Heart left ventricle (tissue), 16 donors: ENCODE results near the gene NUP58. TPM values are rescaled to one million over a fixed set of nuclear protein-coding genes. Genes with fewer than 3 reads are reported as not detected.
"Not testable (repeated sequence)": the region's sequence is repeated elsewhere in the genome, so short reads cannot be mapped to it uniquely, and the experiment has no call there.

Source experiments
- ATAC-seq, 4 donors: fragments of 200-7000 bp; cut with Tn5 transposase; one replicate each; pipeline ENCODE4 v1.9.1; 2020 to 2022; ENCODE audit warnings: moderate library complexity in 4 of 4, mild to moderate bottlenecking in 3 of 4, moderate number of reproducible peaks in 1 of 4
- DNase-seq, 5 donors: peaks; one replicate each; pipeline ENCODE4 v3.0.0-alpha.2; 2020
- H3K27ac ChIP-seq, 12 donors: fragments of 200-600 bp; sonication (generic) in 4 of 12; one replicate each; pipeline versions ENCODE4 v1.5.0 to v1.8.0; 2016 to 2022; ENCODE audit warnings: mild to moderate bottlenecking in 2 of 12
- H3K27me3 ChIP-seq, 9 donors: fragments of 200-600 bp; sonication (generic) in 2 of 9; one replicate each; pipeline versions ENCODE4 v1.5.1 to v1.8.0; 2016 to 2022; ENCODE audit warnings: mild to moderate bottlenecking in 3 of 9
- H3K36me3 ChIP-seq, 9 donors: fragments of 200-600 bp; sonication (generic) in 2 of 9; one replicate each; pipeline versions ENCODE4 v1.5.0 to v1.8.0; 2018 to 2022; ENCODE audit warnings: mild to moderate bottlenecking in 2 of 9
- H3K4me1 ChIP-seq, 12 donors: fragments of 200-600 bp; sonication (generic) in 4 of 12; one replicate each; pipeline versions ENCODE4 v1.5.0 to v1.8.0; 2016 to 2022; ENCODE audit warnings: mild to moderate bottlenecking in 3 of 12
- H3K4me3 ChIP-seq, 12 donors: fragments of 200-600 bp; sonication (generic) in 4 of 12; one replicate each; pipeline versions ENCODE4 v1.5.0 to v1.8.0; 2017 to 2022; ENCODE audit warnings: mild to moderate bottlenecking in 9 of 12, moderate library complexity in 4 of 12
- H3K9me3 ChIP-seq, 12 donors: fragments of 200-600 bp; sonication (generic) in 4 of 12; one replicate each; pipeline versions ENCODE4 v1.5.0 to v1.8.0; 2016 to 2022; ENCODE audit warnings: mild to moderate bottlenecking in 1 of 12
- CTCF ChIP-seq, 12 donors: fragments of 200-600 bp; sonication (generic) in 4 of 12; IDR thresholded peaks; one replicate each; pipeline versions ENCODE4 v1.5.0 to v1.8.0; 2018 to 2022; ENCODE audit warnings: antibody characterized with exemption in 12 of 12, mild to moderate bottlenecking in 5 of 12
- POLR2A ChIP-seq, 2 donors: fragments of 450-650 bp; IDR thresholded peaks; one replicate each; pipeline ENCODE4 v1.6.1; 2017; ENCODE audit warnings: antibody characterized with exemption in 2 of 2, mild to moderate bottlenecking in 2 of 2, moderate library complexity in 2 of 2
- WGBS, 4 donors: extraction: QIAGEN DNeasy Blood & Tissue Kit in 2 of 4; methylation state at CpG; one replicate each; pipeline versions ENCODE4 v1.1.5 to v1.1.7; 2013 to 2018; 5-methylcytosine and 5-hydroxymethylcytosine counted together
- intact Hi-C, 10 donors: fragments of 100-400 bp; cut with DNase I; formaldehyde crosslinking; loops; one replicate each; pipeline versions ENCODE4 v1.11.1 to v1.14.2; 2022
- polyA plus RNA-seq, 2 donors: library from polyadenylated mRNA; stranded (reverse); fragments of 200-250 nt; gene quantifications; one replicate each; pipeline ENCODE4 v1.2.3, GENCODE V29; 2013
- total RNA-seq, 9 donors: library from RNA; depleted of rRNA in 2 of 9; stranded (reverse); fragments of >200 nt in 2 of 9; fragmentation: NEBNext Ultra II Directional in 3 of 9; extraction: Animal tissue kit (Norgen Biotek cat#: 25700) in 3 of 9; gene quantifications; one replicate each; pipeline versions ENCODE4 v1.1.0 to v1.2.4, GENCODE V29; 2016 to 2023
- donor health status: ischemic (EF 13 %, LVEDD 7.1; RV severe dilation, severe dysfunction).
- donor health status: healthy with polysubstance abuse.
- donor health status: DM: no; HTN: yes; CAD: no.
- donor health status: DM: no; HTN: no; CAD: no.
- donor health status: ischemic (EF 25% LVEDD 6.9; RV normal size, moderate dysfunction).
- donor health status: ischemic (EF 25% LVEDD 5.7; RV mildly dilated, moderate dysfunction).
- donor health status: healthy.
- donor health status: DM: yes; HTN: yes; CAD: no.
- donor health status: ischemic (EF 35%, LVEDD 5.7; RV mildly dilated, moderate dysfunction).
- donor health status: nonischemic (EF 11% LVEDD 7.7; RV severe dilation, severe dysfunction).
- donor health status: DM: yes; HTN: yes; CAD: no.
- donor health status: PGD.
- donor health status: ischemic (EF 29% LVEDD 5.4; RV normal size, mild dysfunction).
- donor health status: nonischemic (EF 23%, LVEDD 6.1; RV moderate dilation, normal function).

Gene NUP58
- total and polyA plus RNA-seq, 11 donors: 7.0 to 39.1 (median 24.2) TPM

DNA sequence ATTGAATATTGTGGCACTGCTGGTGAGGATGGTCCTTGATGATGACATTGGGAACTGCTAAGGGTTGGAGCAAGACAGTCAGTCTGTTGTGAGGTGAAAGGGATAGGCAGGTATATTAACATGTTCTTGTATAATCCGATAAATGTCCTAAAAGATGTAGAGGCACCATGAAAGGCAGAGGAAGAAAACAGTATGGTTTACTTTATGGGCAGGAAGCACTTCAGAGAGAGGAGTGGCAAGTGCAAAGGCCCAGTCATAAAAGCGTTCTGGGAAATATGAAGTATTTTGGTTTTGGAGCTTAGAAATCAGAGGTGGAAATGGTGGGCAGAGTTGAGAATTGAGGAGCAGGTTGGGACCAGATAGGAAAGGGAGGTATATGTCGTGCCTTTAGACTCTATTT is 9.5 kb downstream of the NUP58 start:
- DNase-seq (no peak), ATAC-seq (no peak)
- 97 to 98% (median 98%) methylated on average over 3 of the region's 3 CpGs for WGBS, 4 donors
- no peaks in the 10 kb centered on the region for H3K27me3 ChIP-seq
- peaks cover 0 to 17% (median 0%) of the 10 kb centered on the region in 12 donors for H3K4me1 ChIP-seq
- H3K27ac ChIP-seq: no peak overlapping the region
- intact Hi-C loops: no loop called here
- no peak overlapping the region for H3K4me3 ChIP-seq
- TF ChIP-seq POLR2A (IDR thresholded peaks at IDR 0.05) (no peak), CTCF (IDR thresholded peaks at IDR 0.05) (no peak)
- H3K9me3 ChIP-seq: no peaks in the 10 kb centered on the region
- H3K36me3 ChIP-seq: peaks cover 4 to 87% (median 79%) of the 10 kb centered on the region in 9 donors

DNA sequence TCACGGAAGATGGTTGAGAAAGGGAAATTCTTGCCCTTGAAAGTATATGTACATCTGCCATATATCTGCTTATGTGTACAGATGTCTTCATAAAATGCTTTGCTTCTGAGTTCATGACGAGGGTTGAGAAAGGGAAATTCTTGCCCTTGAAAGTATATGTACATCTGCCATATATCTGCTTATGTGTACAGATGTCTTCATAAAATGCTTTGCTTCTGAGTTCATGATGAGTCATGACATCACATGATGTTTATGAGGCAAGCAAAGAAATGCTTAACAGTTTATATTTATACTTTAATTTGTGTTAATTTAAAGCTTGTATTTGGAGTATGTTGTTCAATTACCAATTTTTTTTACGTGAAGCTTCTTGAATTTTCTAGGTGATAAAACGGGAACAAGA is 17.5 kb downstream of the NUP58 start:
- Histone ChIP-seq H3K27ac (peak overlapping the region in 1 of 12 donors; percentile 22), H3K36me3 (peaks cover 4 to 100% (median 92%) of the 10 kb centered on the region in 9 donors)
- DNase-seq, H3K4me3 ChIP-seq, intact Hi-C loops, ATAC-seq, H3K27me3 ChIP-seq, H3K9me3 ChIP-seq, H3K4me1 ChIP-seq: not testable (repeated sequence)
- WGBS, 4 donors: 92 to 96% (median 93%) methylated on average over 4 of the region's 4 CpGs

- DNase-seq: no peak
- no peaks in the 10 kb centered on the region for H3K27me3 ChIP-seq
- TF ChIP-seq POLR2A (IDR thresholded peaks at IDR 0.05) (no peak), CTCF (IDR thresholded peaks at IDR 0.05) (no peak)
- 91 to 100% (median 92%) methylated on average over 1 of the region's 1 CpG for WGBS, 4 donors
- H3K4me3 ChIP-seq: no peak overlapping the region
- intact Hi-C loops: loop anchor here in 1 of 10 donors (10.0 kb wide), 1 partner anchor 65 kb away; no protein-coding TSS in a partner anchor
- peaks cover 0 to 100% (median 92%) of the 10 kb centered on the region in 9 donors for H3K36me3 ChIP-seq
- no peaks in the 10 kb centered on the region for H3K4me1 ChIP-seq
- no peak for ATAC-seq
- peak overlapping the region in 1 of 12 donors; percentile 22 for H3K27ac ChIP-seq
- H3K9me3 ChIP-seq: no peaks in the 10 kb centered on the region
These were observed 18.3 kb downstream of the NUP58 start for GRCh38 chr13:25319771-25320170.

DNA sequence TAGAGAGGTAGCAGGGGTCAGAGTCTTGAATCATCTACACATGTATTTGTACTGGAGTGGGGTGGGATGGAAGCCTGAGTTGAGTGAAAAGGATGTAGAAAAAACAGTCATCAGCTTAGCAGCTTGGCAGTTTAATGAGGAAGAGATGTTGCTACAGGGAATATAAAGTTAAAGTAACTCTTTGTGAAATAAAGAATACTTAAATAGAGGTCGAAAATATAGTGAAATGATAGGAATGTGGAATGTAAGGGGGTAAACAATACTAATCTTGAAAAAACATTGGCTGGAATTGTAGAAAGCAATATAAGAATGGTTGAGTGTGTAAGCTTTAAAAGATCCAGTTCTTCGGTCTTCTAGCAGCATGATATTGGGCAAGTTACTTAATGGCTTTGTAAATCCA is 22.7 kb downstream of the NUP58 start:
- TF ChIP-seq CTCF (IDR thresholded peaks at IDR 0.05) (no peak), POLR2A (IDR thresholded peaks at IDR 0.05) (no peak)
- Histone ChIP-seq H3K27ac (no peak overlapping the region), H3K4me3 (no peak overlapping the region), H3K4me1 (peaks cover 0 to 6% (median 0%) of the 10 kb centered on the region in 12 donors), H3K9me3 (no peaks in the 10 kb centered on the region), H3K27me3 (no peaks in the 10 kb centered on the region), H3K36me3 (peaks cover 0 to 100% (median 95%) of the 10 kb centered on the region in 9 donors)
- 86 to 92% (median 89%) methylated on average over 2 of the region's 2 CpGs for WGBS, 4 donors
- DNase-seq: no peak
- ATAC-seq: no peak
- intact Hi-C loops: loop anchor here in 1 of 10 donors (10.0 kb wide), 1 partner anchor 69 kb away; no protein-coding TSS in a partner anchor

DNA sequence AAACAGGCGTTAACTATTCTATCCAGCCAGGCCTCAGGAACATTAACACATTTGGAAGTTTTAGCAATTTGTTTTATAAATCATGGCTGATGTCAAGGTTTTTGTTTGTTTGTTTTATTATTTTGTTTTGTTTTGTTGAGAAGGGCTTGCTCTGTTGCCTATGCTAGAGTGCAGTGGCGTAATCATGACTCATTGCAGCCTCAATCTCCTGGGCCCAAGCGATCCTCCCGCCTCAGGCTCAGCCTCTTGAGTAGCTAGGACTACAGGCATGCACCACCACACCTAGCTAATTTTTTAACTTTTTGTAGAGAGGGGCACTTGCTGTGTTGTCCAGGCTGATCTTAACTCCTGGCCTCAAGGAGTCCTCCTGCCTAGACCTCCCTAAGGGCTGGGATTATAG is 28.3 kb downstream of the NUP58 start:
- Histone ChIP-seq H3K9me3 (no peaks in the 10 kb centered on the region), H3K27ac (no peak overlapping the region), H3K4me3 (no peak overlapping the region), H3K4me1 (peaks cover 0 to 6% (median 0%) of the 10 kb centered on the region in 12 donors), H3K36me3 (peaks cover 0 to 100% (median 97%) of the 10 kb centered on the region in 9 donors), H3K27me3 (no peaks in the 10 kb centered on the region)
- TF ChIP-seq POLR2A (IDR thresholded peaks at IDR 0.05) (no peak), CTCF (IDR thresholded peaks at IDR 0.05) (no peak)
- 94 to 100% (median 97%) methylated on average over 4 of the region's 4 CpGs for WGBS, 4 donors
- intact Hi-C loops: loop anchor here in 2 of 10 donors (5.0 to 10.0 kb wide), 2 partner anchors 72 to 75 kb away; no protein-coding TSS in a partner anchor
- no peak for ATAC-seq
- no peak for DNase-seq
